HUDEP-2 (cell line): ENCODE measurements around the gene SND1.

Experiments
- DNase-seq, 76 experiments: peaks; one replicate each; lab custom pipeline; 2025; ENCODE audit not compliant: unreplicated experiment in 76 of 76; lab: John Stamatoyannopoulos, UW

Gene SND1

DNA sequence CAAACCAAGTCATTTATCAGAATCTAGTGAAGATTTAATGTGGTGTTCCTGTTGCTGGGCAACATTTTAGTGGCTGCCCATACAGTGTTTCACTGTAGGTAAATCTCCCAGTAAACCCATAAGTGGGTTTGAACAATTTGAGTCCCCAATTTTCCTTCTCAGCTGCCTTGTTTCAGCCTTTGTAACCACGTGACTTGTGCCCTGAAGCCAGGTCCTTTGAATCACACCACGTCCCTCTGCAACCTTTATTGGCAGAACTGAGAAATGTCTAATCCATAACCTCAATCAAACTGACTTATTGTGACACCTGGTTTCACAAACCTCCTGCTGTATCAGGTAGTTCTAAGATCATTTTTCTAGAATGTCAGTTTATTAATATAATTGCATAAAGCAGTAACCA is 30.1 kb downstream of the SND1 start:
- no peak for DNase-seq

DNA sequence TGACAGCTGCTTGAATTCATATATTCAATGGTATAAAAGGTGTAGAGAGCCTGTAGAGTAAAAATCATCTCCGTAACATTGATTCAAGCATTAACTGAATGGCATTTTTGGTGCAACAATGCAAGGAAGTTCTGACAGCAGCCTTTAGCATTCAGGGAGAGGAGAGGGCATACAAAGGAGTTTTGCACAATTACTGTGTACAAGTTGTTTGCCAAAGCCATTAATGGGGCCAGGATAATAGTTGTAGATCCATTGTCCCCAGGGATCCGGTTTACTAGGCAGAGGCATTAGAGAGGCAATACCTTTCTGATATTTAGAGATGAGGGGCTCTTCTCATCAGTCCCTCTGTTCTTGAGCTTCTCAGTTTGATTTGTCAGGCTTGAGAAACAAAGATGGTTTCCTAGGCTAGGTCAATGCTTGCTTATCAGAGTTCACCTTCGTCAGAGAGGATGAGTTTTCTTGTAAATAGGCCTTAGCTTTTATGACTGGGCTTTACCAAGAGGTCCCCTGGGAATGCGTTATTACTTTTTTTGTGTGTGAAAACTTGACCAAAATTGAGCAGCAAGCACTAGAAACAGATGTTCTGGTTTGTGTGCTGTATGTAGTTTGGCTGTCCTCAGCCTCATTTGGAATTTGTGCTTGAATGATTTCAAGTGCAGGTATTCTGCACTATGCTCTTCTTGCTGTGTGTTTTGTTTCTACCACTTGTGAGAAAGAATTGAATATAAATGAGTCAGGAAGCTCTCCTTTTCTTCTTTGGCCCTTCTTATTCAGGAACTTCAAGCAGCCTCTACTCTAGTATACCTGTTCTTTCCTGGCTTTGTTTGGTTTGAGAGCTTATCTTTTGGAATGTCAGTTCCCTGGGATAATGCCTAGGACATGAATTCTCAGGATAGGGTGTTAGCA is 32.0 kb downstream of the SND1 start:
- DNase-seq: no peak

DNA sequence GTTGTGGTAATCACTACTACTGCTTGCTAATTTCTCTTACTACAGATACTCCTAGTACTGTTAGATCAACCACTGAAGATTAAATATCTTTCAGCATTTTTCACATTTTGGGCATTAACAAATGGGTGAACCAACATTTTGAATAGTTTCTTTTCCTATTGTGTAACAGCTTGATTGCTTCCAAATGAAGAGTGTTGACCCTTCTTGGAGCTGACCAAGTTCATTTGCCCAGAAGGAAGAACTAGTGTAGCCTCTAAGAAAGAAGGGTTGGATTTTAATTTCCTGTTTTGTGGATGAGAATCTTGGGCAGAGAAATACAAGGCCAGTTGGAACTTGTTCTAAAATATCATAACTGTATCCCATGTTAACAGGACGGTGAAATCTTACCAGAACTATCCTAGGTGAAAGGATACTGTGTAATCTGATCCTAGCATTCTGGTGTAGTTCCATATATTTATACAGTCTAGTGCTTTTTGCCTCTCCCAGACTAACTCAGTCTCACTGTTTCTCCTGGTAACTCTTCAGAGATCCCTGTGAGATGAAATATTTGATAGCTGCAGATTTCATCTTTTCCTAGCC is 37.3 kb downstream of the SND1 start:
- DNase-seq: no peak

DNA sequence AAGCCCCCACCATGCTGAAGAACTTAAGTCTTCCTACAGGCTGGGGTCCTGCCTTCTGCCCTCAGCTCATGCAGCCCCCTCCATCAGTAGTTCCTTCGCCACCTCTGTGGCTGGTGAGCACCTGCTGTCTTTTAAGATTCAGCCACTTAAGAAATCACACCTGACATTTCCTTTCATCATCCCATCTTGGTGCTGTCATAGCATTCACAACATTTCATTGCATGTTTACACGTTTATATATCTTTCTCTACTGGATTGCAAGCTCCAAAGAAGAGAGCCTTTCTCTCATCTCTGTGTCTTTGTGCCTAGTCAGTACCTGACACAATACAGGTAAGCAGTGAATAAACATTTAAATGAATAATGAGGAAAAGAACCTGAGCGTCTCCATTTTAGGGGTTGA is 38.3 kb downstream of the SND1 start:
- no peak for DNase-seq

DNA sequence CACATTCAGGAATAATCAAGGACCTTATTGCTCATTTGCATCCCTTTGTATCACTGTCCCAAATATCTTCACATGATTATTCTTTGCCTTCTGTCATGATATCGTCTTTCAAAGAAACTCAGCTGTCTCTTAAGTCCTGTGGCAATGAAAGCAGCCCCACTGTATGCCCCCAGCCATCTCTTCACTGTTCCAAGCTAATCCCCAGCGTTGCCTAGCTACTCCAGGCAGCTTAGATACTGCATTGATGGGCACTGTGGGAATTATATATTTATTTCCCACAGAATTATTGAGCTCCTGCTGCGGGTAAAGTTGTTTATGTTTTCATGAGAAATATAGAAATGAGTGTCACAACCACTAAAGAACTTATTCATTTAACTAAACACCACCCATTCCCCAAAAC is 38.8 kb downstream of the SND1 start:
- no peak for DNase-seq

DNA sequence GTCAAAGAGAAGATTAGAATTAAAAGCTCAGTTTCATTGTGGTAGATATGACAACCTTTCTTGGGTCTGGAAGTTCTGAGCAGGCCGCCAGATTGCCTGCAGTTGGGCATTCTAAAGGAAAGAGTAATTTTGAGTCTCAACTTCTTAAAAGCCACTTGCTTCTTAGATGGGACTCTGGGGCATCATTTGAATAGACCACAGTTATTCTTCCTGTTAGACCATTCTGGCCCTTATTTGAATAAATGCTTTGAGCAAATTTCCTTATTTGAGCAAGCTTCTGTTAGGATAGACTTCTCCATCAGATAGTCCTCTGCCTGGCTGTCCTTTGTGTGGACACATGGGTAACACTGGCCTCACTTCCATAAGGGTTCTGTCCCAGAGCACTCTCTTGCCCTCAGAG is 40.2 kb downstream of the SND1 start:
- no peak for DNase-seq

DNA sequence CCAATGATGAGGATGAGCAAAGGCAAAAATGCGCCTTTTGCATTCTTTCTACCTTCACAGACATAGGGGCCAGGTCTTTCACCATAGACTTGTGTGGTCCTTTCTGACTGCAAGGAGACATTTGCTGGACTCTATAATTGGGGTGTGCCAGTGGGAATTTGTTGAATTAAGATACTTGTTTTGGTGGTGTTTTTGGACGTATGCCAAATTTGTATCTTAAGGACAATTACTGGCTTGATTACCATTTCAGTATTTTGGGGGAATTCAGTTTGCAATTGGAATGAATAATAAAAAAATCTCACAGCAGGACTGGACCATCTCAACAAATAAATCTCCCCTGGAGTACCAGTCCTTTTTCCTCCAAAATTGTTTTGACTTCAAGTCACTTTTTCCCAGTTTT is 47.9 kb downstream of the SND1 start:
- no peak for DNase-seq

DNA sequence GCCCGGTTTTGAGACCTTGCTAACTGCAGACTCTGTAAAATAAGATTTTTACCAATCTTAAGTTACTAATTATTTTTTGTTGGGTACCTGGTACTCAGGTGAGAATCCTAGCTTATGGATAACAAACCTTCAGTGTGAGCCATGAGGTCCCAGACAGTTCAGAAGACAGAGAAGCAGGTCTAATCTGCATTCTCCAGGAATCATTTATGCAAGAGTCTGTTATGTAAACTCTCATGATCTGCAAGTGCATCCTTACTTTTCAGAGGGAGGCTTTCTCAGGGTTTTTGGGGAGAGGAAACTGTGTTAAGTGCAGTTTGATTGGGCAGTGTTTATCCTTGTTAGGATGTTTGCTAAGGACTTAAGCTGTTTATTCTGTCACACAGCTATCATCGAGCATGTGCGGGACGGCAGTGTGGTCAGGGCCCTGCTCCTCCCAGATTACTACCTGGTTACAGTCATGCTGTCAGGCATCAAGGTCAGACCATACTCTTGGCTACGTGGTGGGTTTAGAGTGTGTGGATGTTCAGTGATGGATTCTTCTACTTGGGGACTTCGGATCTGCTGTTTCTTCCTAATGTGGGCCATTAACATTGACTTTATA is 50.2 kb downstream of the SND1 start:
- no peak for DNase-seq

DNA sequence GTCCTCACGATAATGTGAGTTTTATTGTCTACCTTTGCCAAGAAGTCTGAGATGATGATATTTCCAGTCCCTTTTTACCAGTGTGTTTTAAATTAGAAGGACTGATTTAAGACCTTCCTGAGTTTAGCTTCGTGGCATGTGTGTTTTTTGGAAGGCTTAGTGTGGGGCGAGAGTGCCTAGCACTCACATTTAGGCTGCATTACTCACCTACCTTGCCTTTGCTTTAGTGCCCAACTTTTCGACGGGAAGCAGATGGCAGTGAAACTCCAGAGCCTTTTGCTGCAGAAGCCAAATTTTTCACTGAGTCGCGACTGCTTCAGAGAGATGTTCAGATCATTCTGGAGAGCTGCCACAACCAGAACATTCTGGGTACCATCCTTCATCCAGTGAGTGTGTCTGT is 50.9 kb downstream of the SND1 start:
- no peak for DNase-seq

DNA sequence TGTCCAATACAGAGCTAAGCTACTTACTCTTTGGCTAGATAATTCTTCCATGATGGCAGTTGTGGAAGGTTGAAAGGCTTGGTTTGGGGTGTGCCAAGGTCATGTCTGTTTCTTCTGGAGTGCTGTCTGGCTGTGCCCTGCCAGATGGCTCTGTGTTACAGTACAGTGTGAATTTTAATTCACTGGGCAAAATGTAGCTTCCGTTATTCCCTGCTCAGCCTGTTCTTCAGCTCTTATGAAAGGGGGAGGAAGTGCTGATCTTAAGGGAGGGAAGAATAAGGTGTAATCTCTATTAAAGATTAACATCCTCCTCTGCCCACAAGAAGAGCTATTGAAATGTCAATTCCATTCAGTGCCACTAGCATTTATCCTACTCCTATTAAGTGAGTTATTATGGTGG is 52.2 kb downstream of the SND1 start:
- DNase-seq: no peak

DNA sequence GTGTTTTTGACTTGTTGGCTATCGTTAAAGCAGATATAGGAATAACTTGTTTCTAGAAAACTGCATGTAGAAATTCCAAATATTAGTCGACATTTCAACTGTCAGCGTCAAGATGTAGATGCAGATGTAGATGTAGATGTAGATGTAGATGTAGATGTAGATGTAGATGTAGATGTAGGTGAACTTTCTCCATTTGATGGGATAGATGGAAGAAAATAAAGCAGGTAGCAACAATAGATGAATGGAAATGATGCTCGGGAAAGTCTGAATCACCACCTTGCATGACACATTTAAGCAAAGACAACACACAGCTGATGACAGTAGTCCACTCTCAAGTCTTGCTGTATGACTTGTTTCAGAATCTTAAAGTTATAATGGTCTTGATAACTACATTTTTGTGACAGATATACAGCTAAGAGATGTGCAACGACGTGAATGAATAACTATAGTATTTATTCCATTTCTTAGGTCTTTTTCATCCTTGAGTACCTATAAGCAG is 53.5 kb downstream of the SND1 start:
- DNase-seq: no peak

DNA sequence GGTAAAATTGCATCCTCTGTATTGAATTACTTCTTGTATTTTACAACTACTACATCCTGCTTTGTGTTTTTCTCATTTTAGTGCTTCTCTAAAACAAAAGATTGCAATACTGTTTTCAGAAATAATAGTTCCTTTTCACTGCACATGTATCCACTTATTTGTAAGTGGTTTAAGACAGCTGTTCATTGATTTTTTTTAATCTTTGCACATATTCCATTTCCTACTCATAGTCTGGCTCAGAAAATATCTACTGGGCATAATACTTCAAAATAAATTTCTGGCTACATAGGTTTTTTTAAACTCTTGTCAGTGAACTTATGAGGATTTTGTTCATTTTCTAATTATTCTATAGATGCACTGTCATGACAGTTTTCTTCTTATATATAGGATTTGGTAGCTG is 54.8 kb downstream of the SND1 start:
- DNase-seq: no peak

DNA sequence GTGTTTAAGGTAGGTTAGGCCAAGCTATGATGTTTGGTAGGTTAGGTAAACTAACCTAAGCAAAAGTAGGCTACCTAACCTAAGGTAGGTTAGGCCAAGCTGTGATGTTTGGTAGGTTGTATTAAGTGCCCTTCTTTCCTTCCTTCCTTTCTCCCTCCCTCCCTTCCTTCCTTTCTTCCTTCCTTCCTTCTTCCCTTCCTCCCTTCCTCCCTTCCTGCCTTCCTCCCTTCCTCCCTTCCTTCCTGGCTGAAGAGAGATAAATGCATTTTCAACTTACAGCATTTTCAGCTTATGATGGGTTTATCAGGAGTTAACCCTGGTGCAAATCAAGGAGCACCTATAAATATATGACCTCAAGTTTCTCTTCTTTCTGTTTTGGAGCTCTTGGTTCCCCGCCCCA is 56.2 kb downstream of the SND1 start:
- DNase-seq: no peak

DNA sequence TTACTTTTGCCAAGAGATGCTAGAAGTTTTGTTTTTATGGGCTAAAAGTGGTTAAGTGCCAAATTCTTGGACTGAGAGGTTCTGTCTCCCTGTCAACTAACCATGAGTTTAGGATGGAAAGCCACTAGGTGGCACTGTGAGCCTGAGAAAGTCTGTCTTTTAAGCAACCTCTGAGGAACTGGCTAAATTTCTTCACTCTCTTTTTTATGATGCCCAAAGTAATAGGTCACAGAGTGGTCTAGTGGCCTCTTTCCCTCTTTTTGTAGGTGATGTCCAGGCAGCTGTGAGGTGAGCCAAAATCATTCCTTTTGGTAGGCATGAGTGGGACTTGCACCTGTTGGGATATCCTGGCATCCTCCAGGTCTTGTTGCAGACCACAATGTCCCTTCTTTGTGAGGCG is 56.8 kb downstream of the SND1 start:
- DNase-seq: peak in 66 of 76 experiments; percentile 6 to 79 (median 56)

DNA sequence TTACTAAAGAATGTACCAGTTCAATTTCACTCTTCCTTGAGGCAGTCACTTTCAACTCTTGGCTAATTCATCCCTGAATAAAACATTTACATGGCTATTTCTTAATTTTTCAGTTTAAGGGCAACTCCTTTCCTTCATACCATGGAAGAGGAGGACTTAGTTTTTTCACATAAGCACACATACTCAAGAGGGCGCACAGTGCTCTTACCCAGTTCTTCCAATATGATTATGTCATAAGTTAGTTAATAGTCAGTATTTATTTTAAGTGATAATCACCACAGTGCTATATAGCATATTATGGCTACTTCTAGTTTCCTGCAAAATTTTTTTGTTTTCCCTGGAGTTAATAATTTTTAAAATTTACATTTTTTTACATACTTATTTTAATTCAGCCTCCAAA is 58.6 kb downstream of the SND1 start:
- no peak for DNase-seq

DNA sequence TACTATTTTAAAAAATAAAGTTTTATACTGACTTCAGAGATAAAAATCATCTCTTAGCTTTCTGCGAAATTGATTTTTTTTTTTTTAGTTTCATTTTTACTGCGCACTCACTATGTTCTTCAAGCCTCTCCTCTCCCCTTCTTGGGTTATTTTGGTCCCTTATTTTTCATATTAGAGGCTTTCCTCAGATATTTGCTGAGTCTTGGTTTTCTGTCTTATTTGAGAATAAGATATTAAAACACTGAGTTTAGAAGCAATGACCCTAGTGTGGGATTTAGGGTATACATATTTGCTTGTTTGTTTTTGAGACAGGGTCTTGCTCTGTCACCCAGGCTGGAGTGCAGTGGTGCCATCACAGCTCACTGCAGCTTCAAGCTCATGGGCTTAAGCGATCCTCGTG is 59.9 kb downstream of the SND1 start:
- no peak for DNase-seq

DNA sequence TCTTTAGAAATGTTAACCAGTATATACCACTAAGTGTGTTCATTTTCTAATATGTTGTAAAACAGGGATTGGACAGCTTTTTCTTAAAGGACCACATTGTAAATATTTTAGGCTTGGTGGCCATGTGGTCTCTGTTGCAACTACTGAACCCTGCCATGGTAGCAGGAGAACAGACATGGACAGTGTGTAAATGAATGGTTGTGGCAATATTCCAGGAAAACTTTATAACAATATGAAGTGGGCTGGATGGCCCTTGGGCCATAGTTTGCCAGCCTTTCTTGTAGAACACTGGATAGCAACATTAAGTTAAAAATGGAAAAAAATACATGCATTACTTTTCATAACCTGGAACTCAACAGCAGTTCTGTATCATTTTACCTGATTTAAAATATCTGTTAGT is 61.0 kb downstream of the SND1 start:
- no peak for DNase-seq

DNA sequence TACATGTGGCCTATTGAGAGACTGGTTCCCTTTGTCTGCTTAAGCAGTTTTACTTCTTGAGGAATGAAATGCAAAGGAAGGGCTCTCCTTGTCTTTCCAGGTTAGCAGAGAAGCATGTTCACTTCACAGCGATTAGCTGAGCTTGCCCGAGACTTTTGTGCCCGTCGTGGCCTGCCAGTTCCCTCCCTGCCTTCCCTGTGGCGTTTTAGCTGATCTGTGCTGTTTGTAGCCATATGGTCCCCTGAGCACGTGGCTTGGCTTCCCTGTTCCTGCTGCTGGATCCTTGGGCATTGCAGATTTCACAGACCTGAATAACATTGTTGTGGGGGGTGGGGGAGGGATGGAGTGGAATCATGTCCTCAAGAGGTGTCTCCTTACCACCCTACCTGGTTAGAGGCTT is 61.8 kb downstream of the SND1 start:
- DNase-seq: no peak

DNA sequence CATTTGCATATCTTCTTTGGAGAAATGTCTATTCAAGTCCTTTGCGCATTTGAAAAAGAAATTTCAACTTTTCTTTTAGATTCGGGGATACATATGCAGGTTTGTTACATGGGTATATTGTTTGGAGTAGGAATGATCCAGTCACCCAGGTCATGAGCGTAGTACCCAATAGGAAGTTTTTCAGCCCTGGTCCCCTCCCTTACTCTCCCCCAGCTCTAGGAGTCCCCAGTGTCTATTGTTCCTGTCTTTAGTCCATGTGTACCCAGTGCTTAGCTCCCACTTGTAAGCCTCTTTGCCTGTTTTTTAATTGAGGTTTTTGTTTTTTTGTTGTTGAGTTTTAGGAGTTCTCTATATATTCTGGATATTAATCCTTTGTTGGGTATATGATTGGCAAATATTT is 63.3 kb downstream of the SND1 start:
- DNase-seq: no peak

DNA sequence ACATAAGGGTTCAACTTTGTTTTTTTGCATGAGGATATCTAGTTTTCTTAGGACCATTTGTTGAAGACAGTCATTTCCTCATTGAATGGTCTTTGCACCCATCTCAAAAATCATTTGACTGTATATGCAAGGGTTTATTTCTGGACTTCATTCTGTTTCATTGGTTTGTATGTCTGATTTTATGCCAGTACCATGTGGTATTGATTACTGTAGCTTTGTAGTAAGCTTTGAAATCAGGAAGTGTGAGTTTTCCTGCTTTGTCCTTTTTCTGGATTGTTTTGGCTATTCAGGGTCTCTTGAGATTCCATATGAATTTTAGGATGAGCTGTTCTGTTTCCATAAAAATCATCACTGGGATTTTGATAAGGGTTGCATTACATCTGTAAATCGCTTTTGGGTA is 63.9 kb downstream of the SND1 start:
- DNase-seq: no peak

DNA sequence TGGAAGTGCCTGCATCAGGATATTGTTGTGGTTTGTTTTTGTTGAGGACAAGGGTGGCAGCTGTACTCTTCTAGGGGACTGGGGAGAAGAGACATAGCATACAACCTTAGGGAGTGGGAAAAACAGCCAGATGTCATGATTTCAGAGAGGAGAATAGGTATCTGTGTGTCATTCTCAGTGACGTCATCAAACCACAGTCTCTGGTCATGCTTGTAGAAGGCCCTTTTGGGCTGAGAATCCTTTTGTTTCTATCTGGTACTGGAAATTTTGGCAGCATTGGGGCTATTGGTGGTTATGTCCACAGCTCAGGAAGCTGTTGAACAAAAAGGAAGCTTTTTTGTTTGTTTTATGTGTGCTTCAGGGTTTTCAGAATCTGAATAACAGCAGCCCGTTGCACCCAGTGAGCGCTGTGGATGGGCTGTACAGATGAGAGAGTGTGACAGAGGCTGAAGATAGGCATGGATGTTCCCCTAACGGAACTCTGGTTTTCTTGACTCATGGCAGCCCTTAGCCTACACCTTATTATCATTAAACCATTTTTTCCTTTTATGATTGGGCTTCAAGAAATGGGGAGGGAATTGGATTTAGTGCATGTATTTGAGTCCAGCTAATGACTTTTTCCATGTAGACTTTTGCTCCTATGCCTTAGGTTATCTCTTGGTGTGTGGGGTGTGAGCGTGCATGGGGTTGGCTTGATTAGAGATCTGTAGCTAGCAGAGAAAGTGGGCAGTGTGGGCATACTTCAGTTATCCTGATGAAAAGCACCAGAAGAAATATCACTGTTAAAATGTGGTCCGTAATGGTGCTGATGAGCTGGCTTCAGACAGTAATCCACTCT is 65.7 kb downstream of the SND1 start:
- peak in 57 of 76 experiments; percentile 2 to 81 (median 39) for DNase-seq
